ENCODE data around the gene SPRTN.

SPRTN gene

DNA sequence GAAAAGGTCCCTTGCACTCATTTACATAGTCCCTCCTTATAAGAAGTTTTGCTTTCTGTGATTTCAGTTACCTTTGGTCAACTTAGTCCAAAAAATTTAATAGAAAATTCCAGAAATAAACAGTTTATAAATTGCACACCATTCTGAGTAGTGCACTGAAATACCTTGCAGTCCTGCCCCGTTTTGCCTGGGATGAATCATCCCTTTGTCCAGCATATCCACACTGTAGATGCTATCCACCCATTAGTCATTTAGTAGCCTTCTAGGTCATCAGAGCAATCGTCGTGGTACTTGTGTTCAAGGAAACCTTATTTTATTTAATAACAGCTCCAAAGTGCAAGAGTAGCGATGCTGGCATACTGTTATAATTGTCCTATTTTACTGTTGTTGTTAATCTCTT lies 38.0 kb downstream of the SPRTN start:
- no peak for DNase-seq (ENCODE audit: low read depth)
- no peak overlapping the region for H3K4me3 ChIP-seq (replicated peaks; ENCODE audit: low read depth, low read length)
- no peak for TF ChIP-seq CTCF (IDR thresholded peaks at IDR 0.05; ENCODE audit: low read length, missing control alignments)

- DNase-seq (ENCODE audit: low read depth), result no peak
- no peak overlapping the region for H3K4me3 ChIP-seq (replicated peaks; ENCODE audit: low read depth, low read length)
- no peak for TF ChIP-seq CTCF (IDR thresholded peaks at IDR 0.05; ENCODE audit: low read length, missing control alignments)
These were observed 38.9 kb downstream of the SPRTN start for GRCh38 chr1:231376875-231377549.

GRCh38 chr1:231381729-231382128 lies 43.6 kb downstream of the SPRTN start:
- H3K4me3 ChIP-seq (replicated peaks; ENCODE audit: low read depth, low read length), result no peak overlapping the region
- no peak for TF ChIP-seq CTCF (IDR thresholded peaks at IDR 0.05; ENCODE audit: low read length, missing control alignments)
- DNase-seq (ENCODE audit: low read depth), result no peak

DNA sequence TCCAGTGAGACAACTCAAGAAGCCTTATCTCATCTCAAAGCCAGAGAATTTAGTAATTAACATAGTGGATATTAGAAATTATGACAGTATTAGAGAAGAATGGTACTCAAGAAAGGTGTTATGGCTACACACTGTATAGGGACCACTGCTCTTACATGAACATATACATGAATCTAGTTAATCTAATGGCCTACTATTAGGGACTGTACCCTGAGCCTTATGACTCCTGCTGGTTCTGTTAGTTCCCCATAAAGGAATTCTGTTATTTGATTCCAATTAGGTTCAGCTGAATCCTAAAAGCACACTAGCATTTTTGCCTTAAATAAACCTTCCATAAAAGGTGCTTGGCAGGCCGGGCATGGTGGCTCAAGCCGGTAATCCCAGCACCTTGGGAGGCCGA lies 44.3 kb downstream of the SPRTN start:
- DNase-seq (ENCODE audit: low read depth), result no peak
- TF ChIP-seq CTCF (IDR thresholded peaks at IDR 0.05; ENCODE audit: low read length, missing control alignments), result no peak

GRCh38 chr1:231383159-231383860 lies 45.2 kb downstream of the SPRTN start:
- no peak for TF ChIP-seq CTCF (IDR thresholded peaks at IDR 0.05; ENCODE audit: low read length, missing control alignments)
- H3K4me3 ChIP-seq (replicated peaks; ENCODE audit: low read depth, low read length), result no peak overlapping the region
- DNase-seq (ENCODE audit: low read depth), result no peak

More for the DNA sequence above, 44.3 kb downstream of the SPRTN start:
- H3K4me3 ChIP-seq (replicated peaks; ENCODE audit: low read depth, low read length), result no peak overlapping the region

DNA sequence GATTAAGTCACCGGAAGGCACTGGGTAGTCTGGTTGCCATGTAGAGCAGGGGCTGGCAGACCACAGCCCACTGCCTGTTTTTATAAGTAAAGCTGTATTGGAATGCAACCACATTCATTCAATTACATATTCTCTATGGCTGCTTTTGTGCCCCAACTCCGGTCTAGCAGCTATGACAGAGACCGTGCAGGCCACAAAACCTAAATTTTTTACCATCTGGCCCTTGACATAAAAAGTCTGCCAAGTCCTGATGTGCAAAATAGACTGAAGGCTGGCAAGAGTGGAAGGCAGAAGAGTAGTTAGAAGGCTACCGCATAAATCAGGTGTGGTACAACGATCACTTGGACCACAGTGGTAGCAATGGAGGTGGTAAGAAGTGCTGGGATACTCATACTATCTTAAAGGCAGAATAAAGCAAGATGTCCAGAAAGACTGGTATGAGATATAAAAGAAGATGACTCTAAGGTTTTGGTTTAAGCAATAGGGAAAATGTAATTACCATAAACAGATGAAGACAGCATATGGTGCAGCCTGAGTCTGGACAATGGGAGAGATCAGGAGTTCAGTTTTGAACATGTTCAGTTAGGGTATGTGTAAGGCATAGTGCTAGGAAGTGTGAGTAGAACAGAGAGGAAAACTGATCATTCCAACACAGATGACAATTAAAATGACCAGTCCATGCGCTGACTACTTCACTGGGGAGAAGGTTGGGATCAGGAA lies 46.8 kb downstream of the SPRTN start:
- no peak for TF ChIP-seq CTCF (IDR thresholded peaks at IDR 0.05; ENCODE audit: low read length, missing control alignments)
- no peak for DNase-seq (ENCODE audit: low read depth)

More for the DNA sequence above, 46.8 kb downstream of the SPRTN start:
- H3K4me3 ChIP-seq (replicated peaks; ENCODE audit: low read depth, low read length), result no peak overlapping the region
